GM19240 (cell line): ENCODE data around the gene SPRYD7.
"Not testable (repeated sequence)": the region's sequence is repeated elsewhere in the genome, so short reads cannot be mapped to it uniquely, and the experiment has no call there.

ENCODE experiments used
- DNase-seq: peaks from one replicate; pipeline ENCODE4 v3.0.0; 2011; ENCODE audit warnings: low spot score; ENCODE audit not compliant: insufficient read length

SPRYD7 gene, protein sequence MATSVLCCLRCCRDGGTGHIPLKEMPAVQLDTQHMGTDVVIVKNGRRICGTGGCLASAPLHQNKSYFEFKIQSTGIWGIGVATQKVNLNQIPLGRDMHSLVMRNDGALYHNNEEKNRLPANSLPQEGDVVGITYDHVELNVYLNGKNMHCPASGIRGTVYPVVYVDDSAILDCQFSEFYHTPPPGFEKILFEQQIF

GRCh38 chr13:49936075-49936967 lies at the start of gene SPRYD7:
SPRYD7 (minus strand) TSS chr13:49936340; CDS start chr13:49936235, 105 bp downstream.
- peak; percentile 68 for DNase-seq

GRCh38 chr13:49985129-49985528 lies 49.0 kb upstream of the SPRYD7 start:
- no peak for DNase-seq

GRCh38 chr13:49980266-49980665 lies 44.1 kb upstream of the SPRYD7 start:
- no peak for DNase-seq

- no peak for DNase-seq
These were observed 41.9 kb upstream of the SPRYD7 start for GRCh38 chr13:49977992-49978391.

GRCh38 chr13:49976314-49977258 lies 40.4 kb upstream of the SPRYD7 start:
- peak; percentile 61 for DNase-seq

- DNase-seq, result no peak
These were observed 39.7 kb upstream of the SPRYD7 start for GRCh38 chr13:49975826-49976225.

GRCh38 chr13:49972709-49973108 lies 36.6 kb upstream of the SPRYD7 start:
- no peak for DNase-seq

- no peak for DNase-seq
These were observed 31.3 kb upstream of the SPRYD7 start for GRCh38 chr13:49967456-49967855.

- no peak for DNase-seq
These were observed 22.2 kb upstream of the SPRYD7 start for GRCh38 chr13:49958321-49958720.

DNA sequence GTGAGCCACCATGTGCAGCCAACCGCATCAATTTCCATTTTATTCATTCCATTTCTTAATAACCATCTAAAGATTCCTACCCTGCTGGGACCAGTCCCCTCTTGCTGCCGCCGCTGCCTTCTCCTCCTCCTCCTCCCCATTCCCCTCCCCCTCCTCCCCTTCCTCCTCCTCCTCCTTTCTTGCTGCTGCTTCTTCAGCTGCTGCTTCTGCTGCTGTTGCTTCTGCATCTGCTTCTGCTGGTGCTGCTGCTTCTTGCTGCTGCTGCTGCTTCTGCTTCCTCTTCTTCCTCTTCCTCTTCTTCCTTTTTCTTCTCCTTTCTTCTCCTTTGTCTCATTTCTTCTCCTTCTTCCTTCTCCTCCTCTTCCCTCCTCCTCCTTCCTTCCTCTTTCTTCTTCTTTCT lies 20.0 kb upstream of the SPRYD7 start:
- no peak for DNase-seq

DNA sequence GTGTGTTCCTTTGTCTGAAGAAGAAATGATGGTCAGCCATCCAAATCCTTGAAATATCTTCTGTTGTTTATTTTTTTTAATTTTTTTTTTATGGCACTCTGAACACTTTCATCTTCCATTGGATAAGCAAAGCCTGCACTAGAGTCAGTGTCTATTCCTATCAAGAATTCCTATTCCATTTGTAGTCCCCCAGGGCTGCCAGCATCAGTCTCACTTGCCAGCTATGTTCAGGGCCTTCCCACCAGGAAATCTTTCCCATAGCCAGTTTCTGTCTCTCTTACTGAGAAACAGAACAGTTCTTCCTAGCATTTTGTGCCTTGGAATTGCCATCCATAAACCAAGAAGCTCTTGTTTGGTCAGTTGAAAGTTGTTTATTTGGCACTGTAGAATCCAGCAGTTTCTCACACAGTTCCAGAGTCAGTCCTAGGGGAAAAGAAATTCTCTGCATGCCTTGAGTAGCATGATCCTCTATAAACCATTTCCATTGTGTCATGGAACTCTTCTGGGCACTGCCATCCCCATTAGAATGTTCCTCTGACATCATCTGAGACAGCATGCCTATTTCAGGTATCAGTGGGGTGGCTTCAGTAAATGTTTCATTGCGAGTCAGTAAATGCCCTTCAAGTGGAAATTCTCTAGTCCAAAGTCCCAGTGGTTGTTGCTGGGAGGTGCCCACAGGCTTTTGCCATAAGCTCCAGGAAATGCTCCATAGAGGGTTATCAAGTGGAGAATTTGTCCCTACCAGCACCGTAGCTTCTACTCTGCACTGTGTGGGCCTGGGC lies 18.7 kb upstream of the SPRYD7 start:
- DNase-seq, result no peak

- DNase-seq, result no peak
These were observed 17.4 kb upstream of the SPRYD7 start for GRCh38 chr13:49953560-49953959.

DNA sequence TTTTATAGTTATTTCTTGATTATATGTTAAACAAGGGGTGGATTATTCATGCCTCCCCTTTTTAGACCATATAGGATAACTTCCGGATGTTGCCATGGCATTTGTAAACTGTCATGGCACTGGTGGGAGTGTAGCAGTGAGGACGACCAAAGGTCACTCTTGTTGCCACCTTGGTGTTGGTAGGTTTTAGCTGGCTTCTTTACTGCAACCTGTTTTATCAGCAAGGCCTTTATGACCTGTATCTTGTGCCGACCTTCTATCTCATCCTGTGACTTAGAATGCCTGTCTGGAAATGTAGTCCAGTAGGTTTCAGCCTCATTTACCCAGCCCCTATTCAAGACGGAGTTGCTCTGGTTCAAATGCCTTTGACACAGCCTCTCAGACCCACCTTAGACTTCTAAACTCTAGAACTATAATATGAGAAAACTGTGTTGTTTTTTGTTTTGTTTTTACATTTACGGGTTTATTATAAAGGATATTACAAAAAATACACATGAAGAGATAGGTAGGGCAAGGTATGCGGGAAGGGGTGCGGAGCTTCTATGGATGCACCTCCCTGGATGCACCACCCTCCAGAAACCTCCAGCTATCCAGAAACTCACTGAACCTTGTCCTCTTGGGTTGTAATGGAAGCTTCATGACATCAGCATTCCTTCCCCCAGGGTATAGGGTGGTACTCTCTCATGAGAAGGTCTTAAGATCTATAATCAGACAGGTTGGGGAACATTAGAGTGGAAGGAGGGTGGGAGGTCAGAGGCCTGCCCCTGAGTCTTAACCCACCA lies 15.8 kb upstream of the SPRYD7 start:
- DNase-seq, result no peak

- not testable (repeated sequence) for DNase-seq
These were observed 12.7 kb upstream of the SPRYD7 start for GRCh38 chr13:49948777-49949270.

- DNase-seq, result no peak
These were observed 3.2 kb upstream of the SPRYD7 start for GRCh38 chr13:49939321-49939720.

DNA sequence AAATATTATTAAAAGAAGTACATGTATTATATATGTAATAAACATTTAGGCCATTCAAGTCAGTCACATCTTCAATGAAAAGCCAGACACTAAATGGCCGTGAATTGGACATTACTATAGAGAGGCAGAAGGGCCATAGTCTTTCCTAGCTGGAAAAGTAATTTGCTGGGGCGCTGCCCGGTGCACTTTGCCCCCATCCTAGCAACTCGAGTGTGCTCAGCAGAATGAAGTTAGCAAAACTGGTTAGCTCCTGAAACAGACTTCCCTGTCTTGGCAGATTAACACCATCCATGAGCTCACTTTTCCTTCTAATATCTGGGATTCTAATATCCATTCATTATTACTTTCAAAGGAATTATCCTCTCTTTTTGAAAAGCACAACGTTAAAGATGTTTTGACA lies 2.8 kb upstream of the SPRYD7 start:
- DNase-seq, result no peak

GRCh38 chr13:49938314-49938713 lies 2.2 kb upstream of the SPRYD7 start:
- no peak for DNase-seq

- DNase-seq, result no peak
These were observed 781 bp upstream of the SPRYD7 start for GRCh38 chr13:49936968-49937273.

DNA sequence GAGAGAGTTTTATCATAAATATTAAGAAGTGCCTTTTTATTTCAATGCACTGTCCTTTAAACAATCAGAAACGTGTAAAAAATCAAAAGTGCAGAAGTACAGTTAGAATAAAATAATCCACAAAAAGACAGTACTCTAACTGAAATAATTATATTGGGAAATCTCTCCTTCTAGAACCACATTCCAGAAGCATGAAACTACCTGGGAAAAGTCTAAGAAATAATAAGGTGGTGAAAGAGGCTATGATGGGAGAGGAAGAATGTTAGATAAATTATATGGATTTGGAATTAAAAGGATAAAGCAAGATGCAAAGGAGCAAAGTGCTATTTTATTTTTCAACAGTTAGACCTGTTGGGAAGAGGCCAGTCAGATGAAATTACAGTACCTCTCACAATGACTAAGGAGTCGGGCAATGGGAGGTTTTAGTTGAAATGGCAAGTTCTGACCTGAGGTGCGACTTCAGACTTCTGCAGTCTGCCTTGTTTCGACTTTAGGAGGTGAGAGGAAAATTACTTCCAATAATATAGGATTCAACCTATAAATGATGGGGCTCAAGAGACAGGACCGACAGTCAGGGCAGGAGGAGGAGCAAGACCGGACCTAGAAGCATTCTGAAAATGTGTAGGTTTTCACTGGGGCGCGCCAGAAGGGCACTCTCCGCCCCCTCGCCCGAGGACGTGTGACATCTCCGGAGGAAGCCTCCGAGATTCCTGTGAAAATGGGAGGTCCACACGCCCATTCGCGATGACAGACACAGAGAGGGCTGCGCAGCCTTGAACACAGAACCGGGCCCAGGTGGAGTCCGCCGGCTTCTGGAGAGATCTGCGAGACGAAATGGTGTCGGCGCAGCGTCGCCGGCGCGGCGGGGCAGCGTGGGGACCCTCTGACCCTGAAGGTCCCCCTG lies 717 bp downstream of the SPRYD7 start:
- no peak for DNase-seq
